Lower leg skin (tissue), 3 donors: ENCODE data around the gene ANO5.

Experiments
- CTCF ChIP-seq, 3 donors: fragments of 450-650 bp; IDR thresholded peaks; one replicate each; pipeline ENCODE4 v1.5.1; 2016; ENCODE audit warnings: antibody characterized with exemption in 3 of 3, mild to moderate bottlenecking in 3 of 3, moderate library complexity in 2 of 3
- POLR2A ChIP-seq, 2 donors: fragments of 450-650 bp; IDR thresholded peaks; one replicate each; pipeline ENCODE4 v1.6.1; 2016 to 2017; ENCODE audit warnings: antibody characterized with exemption in 2 of 2, mild to moderate bottlenecking in 1 of 2, moderate library complexity in 1 of 2

- TF ChIP-seq CTCF (IDR thresholded peaks at IDR 0.05) (no peak), POLR2A (IDR thresholded peaks at IDR 0.05) (no peak)
Observed at GRCh38 chr11:22225190-22225589, 32.3 kb downstream of the ANO5 start.
